ENCODE measurements around the gene IGSF21. TPM values are rescaled to one million over a fixed set of nuclear protein-coding genes. Genes with fewer than 3 reads are reported as not detected.

Gene IGSF21
- total RNA-seq, 2 experiments from 2014 or later: not detected

- POLR2A ChIA-PET: no interaction called here
- no peaks in the 10 kb centered on the region for H3K36me3 Mint-ChIP-seq (ENCODE audit: low read depth)
- no peak overlapping the region for H3K27ac Mint-ChIP-seq
- peaks cover 27% of the 10 kb centered on the region for H3K27me3 Mint-ChIP-seq
- no peak for ATAC-seq
- CTCF ChIA-PET: no interaction called here
- intact Hi-C loops (cut with micrococcal nuclease): no loop called here
- H3K9me3 Mint-ChIP-seq: no peaks in the 10 kb centered on the region
- no peaks in the 10 kb centered on the region for H3K4me1 Mint-ChIP-seq (ENCODE audit: low read depth)
- no peak overlapping the region for H3K4me3 Mint-ChIP-seq
- TF ChIP-seq CTCF (IDR thresholded peaks at IDR 0.05): no peak
- no peak for DNase-seq
Measured at GRCh38 chr1:18198260-18198659, 90.7 kb downstream of the IGSF21 start.

GRCh38 chr1:18199462-18199861 lies 91.9 kb downstream of the IGSF21 start:
- ATAC-seq (no peak), DNase-seq (no peak)
- Mint-ChIP-seq H3K4me1 (ENCODE audit: low read depth) (no peaks in the 10 kb centered on the region), H3K36me3 (ENCODE audit: low read depth) (no peaks in the 10 kb centered on the region), H3K4me3 (no peak overlapping the region), H3K27ac (no peak overlapping the region), H3K9me3 (no peaks in the 10 kb centered on the region), H3K27me3 (peaks cover 27% of the 10 kb centered on the region)
- ChIA-PET POLR2A (no interaction called here), CTCF (no interaction called here)
- intact Hi-C loops (cut with micrococcal nuclease): no loop called here
- TF ChIP-seq CTCF (IDR thresholded peaks at IDR 0.05): no peak

- no peak for TF ChIP-seq CTCF (IDR thresholded peaks at IDR 0.05)
- no peaks in the 10 kb centered on the region for H3K36me3 Mint-ChIP-seq (ENCODE audit: low read depth)
- ChIA-PET POLR2A (no interaction called here), CTCF (no interaction called here)
- DNase-seq: no peak
- ATAC-seq: no peak
- H3K4me3 Mint-ChIP-seq: no peak overlapping the region
- intact Hi-C loops (cut with micrococcal nuclease): no loop called here
- H3K9me3 Mint-ChIP-seq: no peaks in the 10 kb centered on the region
- H3K4me1 Mint-ChIP-seq (ENCODE audit: low read depth): no peaks in the 10 kb centered on the region
- peaks cover 27% of the 10 kb centered on the region for H3K27me3 Mint-ChIP-seq
- no peak overlapping the region for H3K27ac Mint-ChIP-seq
Measured at GRCh38 chr1:18200136-18200717, 92.6 kb downstream of the IGSF21 start.

GRCh38 chr1:18200918-18201317 lies 93.3 kb downstream of the IGSF21 start:
- H3K27me3 Mint-ChIP-seq: peaks cover 22% of the 10 kb centered on the region
- POLR2A ChIA-PET: no interaction called here
- no peak overlapping the region for H3K4me3 Mint-ChIP-seq
- H3K9me3 Mint-ChIP-seq: no peaks in the 10 kb centered on the region
- no peak for TF ChIP-seq CTCF (IDR thresholded peaks at IDR 0.05)
- DNase-seq (no peak), ATAC-seq (no peak)
- no peak overlapping the region for H3K27ac Mint-ChIP-seq
- no peaks in the 10 kb centered on the region for H3K36me3 Mint-ChIP-seq (ENCODE audit: low read depth)
- no peaks in the 10 kb centered on the region for H3K4me1 Mint-ChIP-seq (ENCODE audit: low read depth)
- CTCF ChIA-PET: no interaction called here
- intact Hi-C loops (cut with micrococcal nuclease): no loop called here

GRCh38 chr1:18201997-18202719 lies 94.6 kb downstream of the IGSF21 start:
- no peak for ATAC-seq
- intact Hi-C loops (cut with micrococcal nuclease): no loop called here
- H3K4me3 Mint-ChIP-seq: no peak overlapping the region
- CTCF ChIA-PET: no interaction called here
- no peaks in the 10 kb centered on the region for H3K4me1 Mint-ChIP-seq (ENCODE audit: low read depth)
- no peak for DNase-seq
- H3K9me3 Mint-ChIP-seq: no peaks in the 10 kb centered on the region
- no peaks in the 10 kb centered on the region for H3K36me3 Mint-ChIP-seq (ENCODE audit: low read depth)
- H3K27me3 Mint-ChIP-seq: peaks cover 21% of the 10 kb centered on the region
- TF ChIP-seq CTCF (IDR thresholded peaks at IDR 0.05): no peak
- POLR2A ChIA-PET: no interaction called here
- no peak overlapping the region for H3K27ac Mint-ChIP-seq

All from activated CD8-positive, alpha-beta T cell treated with anti-CD3 and anti-CD28 coated beads for 36 hours (primary cell).